WTC11 (cell line): Measurements from ENCODE around the gene SLAMF6.

Source experiments
- ATF1 ChIP-seq: sonication (generic); formaldehyde crosslinking; IDR thresholded peaks from 2 replicates; pipeline ENCODE4 v1.8.1; 2023; ENCODE audit warnings: mild to moderate bottlenecking, moderate library complexity, missing genetic modification reagents
- ATF3 ChIP-seq: sonication (generic); formaldehyde crosslinking; conservative IDR thresholded peaks from 2 replicates; pipeline ENCODE4 v1.8.1; 2022; ENCODE audit warnings: mild to moderate bottlenecking, missing genetic modification reagents
- ESRRA ChIP-seq: sonication (generic); formaldehyde crosslinking; IDR thresholded peaks from 2 replicates; pipeline ENCODE4 v1.8.1; 2022; ENCODE audit warnings: mild to moderate bottlenecking, missing genetic modification reagents, borderline replicate concordance
- GABPB1 ChIP-seq: sonication (generic); formaldehyde crosslinking; IDR thresholded peaks from 2 replicates; pipeline ENCODE4 v1.8.1; 2023; ENCODE audit warnings: mild to moderate bottlenecking, missing genetic modification reagents
- GTF2I ChIP-seq: fragments of 250-450 bp; sonication (Bioruptor Pico); conservative IDR thresholded peaks from 2 replicates; pipeline ENCODE4 v1.4.0; 2021; ENCODE audit warnings: mild to moderate bottlenecking
- MAX ChIP-seq: sonication (generic); formaldehyde crosslinking; IDR thresholded peaks from 2 replicates; pipeline ENCODE4 v1.8.0; 2022; ENCODE audit warnings: mild to moderate bottlenecking, missing genetic modification reagents
- SP1 ChIP-seq: sonication (generic); formaldehyde crosslinking; conservative IDR thresholded peaks from 2 replicates; pipeline ENCODE4 v1.8.1; 2022; ENCODE audit warnings: missing genetic modification reagents
- TCF7 ChIP-seq: sonication (generic); formaldehyde crosslinking; IDR thresholded peaks from 2 replicates; pipeline ENCODE4 v1.8.0; 2022; ENCODE audit warnings: mild to moderate bottlenecking, low read depth, missing genetic modification reagents, moderate library complexity
- TEAD4 ChIP-seq: sonication (generic); formaldehyde crosslinking; IDR thresholded peaks from 2 replicates; pipeline ENCODE4 v1.8.0; 2022; ENCODE audit warnings: mild to moderate bottlenecking, missing genetic modification reagents
- ZNF232 ChIP-seq: sonication (generic); formaldehyde crosslinking; IDR thresholded peaks from 2 replicates; pipeline ENCODE4 v1.8.0; 2022; ENCODE audit warnings: mild to moderate bottlenecking, missing genetic modification reagents
- TF ChIP-seq, protein P1 (sequence below): fragments of 200-600 bp; IDR thresholded peaks from 2 replicates; pipeline ENCODE4 v1.8.0; 2022; ENCODE audit warnings: antibody characterized with exemption
- TF ChIP-seq, protein P2 (sequence below): sonication (generic); formaldehyde crosslinking; IDR thresholded peaks from 2 replicates; pipeline ENCODE4 v1.8.1; 2023; ENCODE audit warnings: mild to moderate bottlenecking, moderate library complexity, missing genetic modification reagents

GRCh38 chr1:160453443-160453842 lies 69.6 kb downstream of the SLAMF6 start:
- TF ChIP-seq, protein P1, sequence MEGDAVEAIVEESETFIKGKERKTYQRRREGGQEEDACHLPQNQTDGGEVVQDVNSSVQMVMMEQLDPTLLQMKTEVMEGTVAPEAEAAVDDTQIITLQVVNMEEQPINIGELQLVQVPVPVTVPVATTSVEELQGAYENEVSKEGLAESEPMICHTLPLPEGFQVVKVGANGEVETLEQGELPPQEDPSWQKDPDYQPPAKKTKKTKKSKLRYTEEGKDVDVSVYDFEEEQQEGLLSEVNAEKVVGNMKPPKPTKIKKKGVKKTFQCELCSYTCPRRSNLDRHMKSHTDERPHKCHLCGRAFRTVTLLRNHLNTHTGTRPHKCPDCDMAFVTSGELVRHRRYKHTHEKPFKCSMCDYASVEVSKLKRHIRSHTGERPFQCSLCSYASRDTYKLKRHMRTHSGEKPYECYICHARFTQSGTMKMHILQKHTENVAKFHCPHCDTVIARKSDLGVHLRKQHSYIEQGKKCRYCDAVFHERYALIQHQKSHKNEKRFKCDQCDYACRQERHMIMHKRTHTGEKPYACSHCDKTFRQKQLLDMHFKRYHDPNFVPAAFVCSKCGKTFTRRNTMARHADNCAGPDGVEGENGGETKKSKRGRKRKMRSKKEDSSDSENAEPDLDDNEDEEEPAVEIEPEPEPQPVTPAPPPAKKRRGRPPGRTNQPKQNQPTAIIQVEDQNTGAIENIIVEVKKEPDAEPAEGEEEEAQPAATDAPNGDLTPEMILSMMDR = no peak
- no peak for TF ChIP-seq ZNF232 (CRISPR knock-in tag)
- TF ChIP-seq ESRRA (CRISPR knock-in tag) = no peak
- TF ChIP-seq MAX (CRISPR knock-in tag) = no peak
- no peak for TF ChIP-seq GTF2I (CRISPR knock-in tag)
- TF ChIP-seq ATF3 (CRISPR knock-in tag) = no peak
- no peak for TF ChIP-seq SP1 (CRISPR knock-in tag)
- no peak for TF ChIP-seq TCF7
- TF ChIP-seq, protein P2, sequence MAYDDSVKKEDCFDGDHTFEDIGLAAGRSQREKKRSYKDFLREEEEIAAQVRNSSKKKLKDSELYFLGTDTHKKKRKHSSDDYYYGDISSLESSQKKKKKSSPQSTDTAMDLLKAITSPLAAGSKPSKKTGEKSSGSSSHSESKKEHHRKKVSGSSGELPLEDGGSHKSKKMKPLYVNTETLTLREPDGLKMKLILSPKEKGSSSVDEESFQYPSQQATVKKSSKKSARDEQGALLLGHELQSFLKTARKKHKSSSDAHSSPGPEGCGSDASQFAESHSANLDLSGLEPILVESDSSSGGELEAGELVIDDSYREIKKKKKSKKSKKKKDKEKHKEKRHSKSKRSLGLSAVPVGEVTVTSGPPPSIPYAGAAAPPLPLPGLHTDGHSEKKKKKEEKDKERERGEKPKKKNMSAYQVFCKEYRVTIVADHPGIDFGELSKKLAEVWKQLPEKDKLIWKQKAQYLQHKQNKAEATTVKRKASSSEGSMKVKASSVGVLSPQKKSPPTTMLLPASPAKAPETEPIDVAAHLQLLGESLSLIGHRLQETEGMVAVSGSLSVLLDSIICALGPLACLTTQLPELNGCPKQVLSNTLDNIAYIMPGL (CRISPR knock-in tag) = no peak
- TF ChIP-seq TEAD4 (CRISPR knock-in tag) = no peak
- no peak for TF ChIP-seq GABPB1
- TF ChIP-seq ATF1 (CRISPR knock-in tag) = no peak
